Progenitor cell of endocrine pancreas (in vitro differentiated cells): Measurements from ENCODE around the gene HPCAL1. TPM values are rescaled to one million over a fixed set of nuclear protein-coding genes. Genes with fewer than 3 reads are reported as not detected.

Experiments
- DNase-seq: peaks from one replicate; pipeline ENCODE4 v3.0.0; 2021; ENCODE audit warnings: low spot score; ENCODE audit not compliant: unreplicated experiment
- H3K27ac Mint-ChIP-seq: 2 replicates; pipeline ENCODE4 v1.8.0; 2021; ENCODE audit warnings: mild to moderate bottlenecking, moderate library complexity, mixed read lengths
- H3K27me3 Mint-ChIP-seq: 2 replicates; pipeline ENCODE4 v1.8.0; 2021; ENCODE audit warnings: mixed read lengths
- H3K36me3 Mint-ChIP-seq: 2 replicates; pipeline ENCODE4 v1.8.0; 2022; ENCODE audit warnings: mixed read lengths; ENCODE audit not compliant: insufficient read depth
- H3K4me1 Mint-ChIP-seq: 2 replicates; pipeline ENCODE4 v1.8.0; 2021; ENCODE audit warnings: low read depth, mixed read lengths
- H3K4me3 Mint-ChIP-seq: 2 replicates; pipeline ENCODE4 v1.8.0; 2021; ENCODE audit warnings: low read depth, mild to moderate bottlenecking, moderate library complexity, mixed read lengths
- H3K9me3 Mint-ChIP-seq: 2 replicates; pipeline ENCODE4 v1.8.0; 2021; ENCODE audit warnings: low read depth, mixed read lengths
- CTCF ChIP-seq: fragments of 200-600 bp; sonication (generic); IDR thresholded peaks from one replicate; pipeline ENCODE4 v1.5.0; 2021; ENCODE audit warnings: antibody characterized with exemption, mild to moderate bottlenecking; ENCODE audit not compliant: unreplicated experiment
- total RNA-seq: library from RNA; stranded (reverse); gene quantifications from 2 replicates; pipeline ENCODE4 v1.2.1, GENCODE V29; 2021

HPCAL1 gene
- total RNA-seq, 1 donor from 2014 or later: 16.5 TPM

GRCh38 chr2:10469955-10470608, 167.4 kb downstream of the HPCAL1 start:
- peaks cover 19% of the 10 kb centered on the region for H3K27me3 Mint-ChIP-seq
- no peaks in the 10 kb centered on the region for H3K9me3 Mint-ChIP-seq
- no peak overlapping the region for H3K4me3 Mint-ChIP-seq
- no peak overlapping the region for H3K27ac Mint-ChIP-seq
- no peaks in the 10 kb centered on the region for H3K36me3 Mint-ChIP-seq
- TF ChIP-seq CTCF: no peak
- no peaks in the 10 kb centered on the region for H3K4me1 Mint-ChIP-seq
- no peak for DNase-seq

DNA sequence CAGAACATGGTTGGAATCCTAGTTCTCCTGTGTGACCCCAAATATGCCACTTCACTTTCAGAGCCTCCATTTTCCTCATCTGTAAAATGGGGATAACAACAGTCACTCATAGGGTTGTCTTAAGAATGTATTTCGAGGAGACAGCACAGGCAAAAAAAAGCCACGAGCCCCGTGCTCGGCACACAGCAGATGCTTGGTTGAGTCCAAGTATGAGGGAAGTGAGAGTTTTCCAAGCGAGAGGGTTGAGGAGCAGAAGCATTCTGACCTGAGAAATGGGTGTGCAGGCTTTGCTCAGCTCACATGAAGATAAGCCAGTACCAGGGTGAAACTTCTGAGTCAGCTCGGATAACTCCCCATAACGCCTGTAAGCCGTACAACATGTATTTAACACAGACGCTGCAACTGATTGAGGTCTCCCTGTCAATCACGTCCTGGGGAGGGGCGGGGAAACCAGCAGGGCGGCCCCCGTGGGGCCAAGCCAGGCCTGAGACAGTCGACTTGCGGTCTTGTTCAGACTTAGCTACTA, 168.4 kb downstream of the HPCAL1 start:
- no peak for TF ChIP-seq CTCF
- no peaks in the 10 kb centered on the region for H3K36me3 Mint-ChIP-seq
- no peak for DNase-seq
- H3K9me3 Mint-ChIP-seq: no peaks in the 10 kb centered on the region
- H3K4me1 Mint-ChIP-seq: no peaks in the 10 kb centered on the region
- no peak overlapping the region for H3K27ac Mint-ChIP-seq
- peaks cover 19% of the 10 kb centered on the region for H3K27me3 Mint-ChIP-seq
- no peak overlapping the region for H3K4me3 Mint-ChIP-seq

- no peak for DNase-seq
- no peak overlapping the region for H3K4me3 Mint-ChIP-seq
- H3K4me1 Mint-ChIP-seq: peaks cover 2% of the 10 kb centered on the region
- TF ChIP-seq CTCF: no peak
- H3K36me3 Mint-ChIP-seq: no peaks in the 10 kb centered on the region
- H3K27ac Mint-ChIP-seq: no peak overlapping the region
- H3K27me3 Mint-ChIP-seq: peaks cover 19% of the 10 kb centered on the region
- no peaks in the 10 kb centered on the region for H3K9me3 Mint-ChIP-seq
Measured at GRCh38 chr2:10471955-10472354, 169.3 kb downstream of the HPCAL1 start.

DNA sequence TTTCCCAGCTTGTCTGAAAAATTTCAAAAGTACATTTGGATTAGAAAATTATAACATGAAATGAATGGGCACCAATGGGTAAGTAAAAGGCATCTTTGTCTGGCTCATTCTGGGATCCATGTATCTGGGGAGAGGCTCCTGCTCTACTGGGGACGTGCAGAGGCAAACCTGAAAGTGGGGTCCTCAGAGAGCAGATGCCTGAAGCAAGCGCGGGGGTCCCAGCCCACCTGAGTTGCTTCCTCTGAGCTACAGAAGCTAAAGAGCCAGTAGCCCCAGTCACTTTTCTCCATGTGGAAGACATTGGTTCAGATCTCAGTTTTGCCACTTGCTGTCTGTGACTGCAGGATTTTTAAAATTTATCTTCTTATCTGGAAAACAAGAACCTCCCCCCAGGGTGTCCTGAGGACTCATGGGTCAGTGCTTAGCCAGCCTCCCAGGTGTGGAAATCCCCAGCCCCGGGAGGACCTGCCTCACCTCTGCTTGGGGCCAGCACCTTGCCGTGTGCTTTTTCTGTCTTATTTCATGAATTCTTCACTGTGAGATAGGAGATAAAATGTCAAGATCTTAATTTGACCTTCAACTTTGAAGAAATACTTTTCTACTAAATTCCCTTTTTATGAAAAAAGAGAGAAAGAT, 170.5 kb downstream of the HPCAL1 start:
- Mint-ChIP-seq H3K27ac (no peak overlapping the region), H3K4me3 (no peak overlapping the region), H3K36me3 (no peaks in the 10 kb centered on the region), H3K4me1 (peaks cover 4% of the 10 kb centered on the region), H3K27me3 (peaks cover 27% of the 10 kb centered on the region), H3K9me3 (no peaks in the 10 kb centered on the region)
- DNase-seq: no peak
- TF ChIP-seq CTCF: no peak

DNA sequence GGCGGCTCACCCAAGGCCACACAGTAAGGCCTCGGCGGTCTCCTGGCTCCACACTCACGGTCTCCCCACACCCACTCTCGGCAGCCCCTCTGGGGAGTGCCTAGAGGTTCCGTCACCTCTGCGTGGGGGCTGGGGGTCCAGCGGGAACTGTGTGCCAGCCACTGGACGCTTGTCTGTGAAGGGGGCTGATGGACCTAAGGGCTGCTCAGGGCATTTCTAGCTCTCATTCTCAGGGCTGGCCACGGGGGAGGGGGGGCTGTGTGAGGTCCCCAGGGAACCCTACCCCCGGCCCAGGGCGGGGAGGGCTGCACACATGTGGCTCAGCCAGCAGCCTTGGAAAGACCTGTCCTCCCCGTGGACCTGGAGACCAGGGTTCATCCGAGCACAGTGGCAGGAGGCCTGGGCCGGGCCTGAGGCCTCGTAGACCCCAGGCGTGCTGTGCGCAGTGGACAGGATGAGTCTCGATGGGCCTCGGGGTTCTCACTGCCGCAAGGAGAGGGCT, 172.6 kb downstream of the HPCAL1 start:
- no peak for DNase-seq
- H3K27me3 Mint-ChIP-seq: peaks cover 17% of the 10 kb centered on the region
- no peak for TF ChIP-seq CTCF
- H3K36me3 Mint-ChIP-seq: no peaks in the 10 kb centered on the region
- H3K4me1 Mint-ChIP-seq: peaks cover 4% of the 10 kb centered on the region
- H3K4me3 Mint-ChIP-seq: no peak overlapping the region
- no peaks in the 10 kb centered on the region for H3K9me3 Mint-ChIP-seq
- no peak overlapping the region for H3K27ac Mint-ChIP-seq
